ENCODE measurements around the gene SYNM.

DNA sequence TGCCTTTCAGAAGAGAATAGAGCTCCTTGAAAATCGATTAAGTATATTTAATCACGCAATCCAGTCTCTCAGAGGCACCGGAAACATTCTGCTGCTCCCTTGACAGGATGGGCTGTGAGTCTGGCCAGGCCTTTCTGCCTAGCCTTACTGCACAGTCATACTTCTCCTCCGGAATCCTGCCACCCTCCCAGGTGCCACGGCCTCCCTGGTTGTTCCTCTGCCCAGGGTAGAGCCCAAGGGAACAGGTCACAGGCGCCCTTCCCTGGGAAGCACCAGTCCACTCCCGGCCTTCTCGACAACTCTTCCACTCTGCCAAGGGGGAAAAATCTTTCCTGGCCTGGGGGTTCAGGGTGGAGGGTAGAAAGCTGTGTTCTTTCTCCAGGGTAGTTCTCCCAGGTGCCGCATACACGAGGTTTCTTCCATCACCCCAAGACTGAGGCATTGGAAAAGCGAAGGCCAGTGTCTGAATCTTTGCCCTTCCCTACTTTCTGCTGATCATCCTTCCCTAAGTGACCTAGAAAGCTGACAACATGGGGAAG, 17.4 kb upstream of the SYNM start:
- TF ChIP-seq GATA2 (IDR thresholded peaks at IDR 0.05; ENCODE audit: low read depth, low read length) (no peak), GATA3 (IDR thresholded peaks at IDR 0.05; ENCODE audit: low read depth, low read length) (no peak)
